ENCODE data around the gene GCK.

GRCh38 chr7:44111761-44112160 is 77.5 kb downstream of the GCK start:
- TF ChIP-seq POLR2A (IDR thresholded peaks at IDR 0.05), result no peak
- no peak for TF ChIP-seq CTCF (IDR thresholded peaks at IDR 0.05)

Measured in adrenal gland (tissue), 5 donors.